ENCODE data around the gene KHDRBS1. TPM values are rescaled to one million over a fixed set of nuclear protein-coding genes. Genes with fewer than 3 reads are reported as not detected.

The KHDRBS1 gene
- total and polyA plus RNA-seq, 12 donors: 33.2 to 78.3 (median 66.5) TPM

GRCh38 chr1:32051706-32052105 lies 38.0 kb downstream of the KHDRBS1 start:
- Histone ChIP-seq H3K27ac (no peak overlapping the region), H3K36me3 (peaks cover 0 to 56% (median 0%) of the 10 kb centered on the region in 9 donors), H3K4me1 (no peaks in the 10 kb centered on the region), H3K9me3 (no peaks in the 10 kb centered on the region), H3K4me3 (no peak overlapping the region), H3K27me3 (no peaks in the 10 kb centered on the region)
- TF ChIP-seq, protein P1, sequence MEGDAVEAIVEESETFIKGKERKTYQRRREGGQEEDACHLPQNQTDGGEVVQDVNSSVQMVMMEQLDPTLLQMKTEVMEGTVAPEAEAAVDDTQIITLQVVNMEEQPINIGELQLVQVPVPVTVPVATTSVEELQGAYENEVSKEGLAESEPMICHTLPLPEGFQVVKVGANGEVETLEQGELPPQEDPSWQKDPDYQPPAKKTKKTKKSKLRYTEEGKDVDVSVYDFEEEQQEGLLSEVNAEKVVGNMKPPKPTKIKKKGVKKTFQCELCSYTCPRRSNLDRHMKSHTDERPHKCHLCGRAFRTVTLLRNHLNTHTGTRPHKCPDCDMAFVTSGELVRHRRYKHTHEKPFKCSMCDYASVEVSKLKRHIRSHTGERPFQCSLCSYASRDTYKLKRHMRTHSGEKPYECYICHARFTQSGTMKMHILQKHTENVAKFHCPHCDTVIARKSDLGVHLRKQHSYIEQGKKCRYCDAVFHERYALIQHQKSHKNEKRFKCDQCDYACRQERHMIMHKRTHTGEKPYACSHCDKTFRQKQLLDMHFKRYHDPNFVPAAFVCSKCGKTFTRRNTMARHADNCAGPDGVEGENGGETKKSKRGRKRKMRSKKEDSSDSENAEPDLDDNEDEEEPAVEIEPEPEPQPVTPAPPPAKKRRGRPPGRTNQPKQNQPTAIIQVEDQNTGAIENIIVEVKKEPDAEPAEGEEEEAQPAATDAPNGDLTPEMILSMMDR (IDR thresholded peaks at IDR 0.05): no peak
- WGBS, 2 donors: 89% methylated on average over 1 of the region's 1 CpG
- no peak for DNase-seq
- intact Hi-C loops (cut with DNase I): loop anchor here in 1 of 10 donors (10.0 kb wide), 1 partner anchor 67 kb away; no protein-coding TSS in a partner anchor
- ATAC-seq: no peak

GRCh38 chr1:32052887-32053286 lies 39.2 kb downstream of the KHDRBS1 start:
- TF ChIP-seq, protein P1 (IDR thresholded peaks at IDR 0.05): no peak
- H3K36me3 ChIP-seq: peaks cover 0 to 53% (median 0%) of the 10 kb centered on the region in 9 donors
- DNase-seq: no peak
- intact Hi-C loops (cut with DNase I): loop anchor here in 1 of 10 donors (10.0 kb wide), 1 partner anchor 68 kb away; no protein-coding TSS in a partner anchor
- H3K27me3 ChIP-seq: no peaks in the 10 kb centered on the region
- WGBS, 2 donors: 94 to 98% methylated on average over 4 of the region's 4 CpGs
- no peaks in the 10 kb centered on the region for H3K9me3 ChIP-seq
- ATAC-seq: no peak
- no peak overlapping the region for H3K4me3 ChIP-seq
- no peaks in the 10 kb centered on the region for H3K4me1 ChIP-seq
- H3K27ac ChIP-seq: no peak overlapping the region

- TF ChIP-seq, protein P1 (IDR thresholded peaks at IDR 0.05): no peak
- peaks cover 0 to 58% (median 0%) of the 10 kb centered on the region in 9 donors for H3K36me3 ChIP-seq
Observed at GRCh38 chr1:32055416-32055815, 41.7 kb downstream of the KHDRBS1 start.

DNA sequence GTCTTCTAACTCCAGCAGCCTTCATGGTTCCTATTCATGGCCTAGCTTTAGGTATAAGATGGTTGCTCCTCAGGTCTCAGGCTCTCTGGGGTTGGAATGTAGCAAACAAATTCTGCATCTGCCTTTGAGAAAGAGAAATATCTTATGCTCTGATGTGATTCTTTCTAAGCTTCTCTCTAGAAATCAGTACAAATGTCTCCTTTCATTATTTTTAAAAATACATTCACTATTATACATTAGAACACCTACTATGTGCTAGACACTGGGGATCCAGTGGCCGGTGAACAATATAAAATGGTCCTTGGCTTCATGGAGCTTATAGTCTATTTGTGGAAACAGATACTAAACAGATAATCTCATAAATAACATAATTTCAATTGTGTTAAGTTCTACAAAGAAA lies 42.9 kb downstream of the KHDRBS1 start:
- intact Hi-C loops (cut with DNase I): loop anchor here in 1 of 10 donors (10.0 kb wide), 1 partner anchor 72 kb away; no protein-coding TSS in a partner anchor
- TF ChIP-seq, protein P1 (IDR thresholded peaks at IDR 0.05): no peak

More at GRCh38 chr1:32055416-32055815, 41.7 kb downstream of the KHDRBS1 start:
- 79 to 80% methylated on average over 5 of the region's 5 CpGs for WGBS, 2 donors
- intact Hi-C loops (cut with DNase I): loop anchor here in 1 of 10 donors (10.0 kb wide), 1 partner anchor 71 kb away; no protein-coding TSS in a partner anchor
- Histone ChIP-seq H3K4me3 (no peak overlapping the region), H3K9me3 (no peaks in the 10 kb centered on the region), H3K27me3 (no peaks in the 10 kb centered on the region), H3K4me1 (no peaks in the 10 kb centered on the region), H3K27ac (peak overlapping the region in 1 of 10 donors; percentile 14)
- DNase-seq (no peak), ATAC-seq (peak in 1 of 8 donors; percentile 29)

More for the DNA sequence above, 42.9 kb downstream of the KHDRBS1 start:
- DNase-seq (no peak), ATAC-seq (no peak)
- H3K4me3 ChIP-seq: no peak overlapping the region
- H3K27ac ChIP-seq: no peak overlapping the region
- H3K9me3 ChIP-seq: no peaks in the 10 kb centered on the region
- no peaks in the 10 kb centered on the region for H3K27me3 ChIP-seq
- H3K4me1 ChIP-seq: no peaks in the 10 kb centered on the region
- 92 to 100% methylated on average over 1 of the region's 1 CpG for WGBS, 2 donors
- peaks cover 0 to 57% (median 0%) of the 10 kb centered on the region in 9 donors for H3K36me3 ChIP-seq
